SKM-1 (cell line): Measurements from ENCODE around the gene GNB1.

Experiments
- DNase-seq: peaks from one replicate; lab custom pipeline; 2025; ENCODE audit not compliant: unreplicated experiment; lab: John Stamatoyannopoulos, UW

Gene GNB1

DNA sequence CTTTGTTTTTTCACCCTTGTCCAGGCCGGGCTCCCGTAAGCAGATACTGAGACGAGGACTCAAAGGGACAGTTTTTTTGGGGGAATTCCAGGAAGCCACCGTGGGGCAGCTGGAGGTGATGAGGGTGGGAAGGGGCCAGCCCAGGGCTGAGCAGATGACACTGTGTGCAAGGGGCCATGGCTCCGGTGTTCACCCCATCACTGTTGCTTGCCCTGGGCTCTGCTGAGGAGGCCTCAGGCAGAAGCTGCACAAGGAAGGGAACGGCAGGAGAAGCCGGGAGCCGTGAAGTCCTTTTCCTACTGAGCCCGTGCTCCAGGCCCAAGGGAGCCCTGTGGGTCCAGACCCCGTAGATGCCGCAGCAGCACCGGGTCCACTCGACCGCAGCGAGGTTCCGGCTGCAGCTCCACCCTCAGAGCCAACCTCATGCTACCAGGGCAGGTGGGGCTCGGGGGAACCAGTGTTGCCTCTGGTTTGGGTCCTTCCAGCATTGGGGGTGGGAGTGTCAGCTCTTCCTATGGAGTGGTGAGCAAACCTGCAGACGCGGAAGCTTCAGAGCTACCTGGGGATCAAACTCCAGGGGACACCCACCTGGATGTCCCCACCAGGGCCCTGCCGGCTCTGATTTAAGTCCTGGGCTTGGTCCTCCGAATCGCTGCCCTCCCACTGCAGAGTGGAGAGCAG lies 19.9 kb upstream of the GNB1 start:
- DNase-seq: no peak

DNA sequence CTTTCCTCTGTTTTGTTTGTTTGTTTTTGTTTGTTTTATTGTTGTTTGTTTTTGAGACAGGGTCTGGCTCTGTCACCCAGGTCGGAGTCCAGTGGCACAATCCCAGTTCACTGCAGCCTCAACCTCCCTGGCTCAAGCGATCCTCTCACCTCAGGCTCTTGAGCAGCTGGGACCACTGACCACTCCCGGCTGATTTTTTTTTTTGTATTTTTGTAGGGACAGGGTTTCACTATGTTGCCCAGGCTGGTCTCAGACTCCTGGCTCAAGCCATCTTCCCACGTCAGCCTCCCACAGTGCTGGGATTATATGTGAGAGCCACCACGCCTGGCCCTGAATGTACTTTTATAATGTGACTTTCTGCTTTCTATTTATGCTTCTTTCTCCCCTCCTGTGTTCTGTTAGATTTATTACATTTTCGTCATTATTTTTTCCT lies 19.2 kb upstream of the GNB1 start:
- no peak for DNase-seq

DNA sequence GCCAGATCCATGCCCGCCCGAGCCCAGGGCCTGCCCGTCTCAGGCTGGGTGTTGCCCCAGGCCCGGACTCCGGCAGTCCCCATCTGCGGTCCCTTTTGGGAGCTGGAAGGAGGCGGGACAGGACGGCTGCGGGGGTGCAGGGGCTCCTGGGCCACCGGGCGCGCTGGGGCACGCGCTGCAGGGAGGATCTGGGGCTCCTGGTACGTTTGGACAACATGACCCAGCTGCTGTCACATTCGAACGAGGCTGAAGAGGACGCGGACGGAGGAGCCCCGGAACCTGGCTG lies 17.6 kb upstream of the GNB1 start:
- DNase-seq: no peak

DNA sequence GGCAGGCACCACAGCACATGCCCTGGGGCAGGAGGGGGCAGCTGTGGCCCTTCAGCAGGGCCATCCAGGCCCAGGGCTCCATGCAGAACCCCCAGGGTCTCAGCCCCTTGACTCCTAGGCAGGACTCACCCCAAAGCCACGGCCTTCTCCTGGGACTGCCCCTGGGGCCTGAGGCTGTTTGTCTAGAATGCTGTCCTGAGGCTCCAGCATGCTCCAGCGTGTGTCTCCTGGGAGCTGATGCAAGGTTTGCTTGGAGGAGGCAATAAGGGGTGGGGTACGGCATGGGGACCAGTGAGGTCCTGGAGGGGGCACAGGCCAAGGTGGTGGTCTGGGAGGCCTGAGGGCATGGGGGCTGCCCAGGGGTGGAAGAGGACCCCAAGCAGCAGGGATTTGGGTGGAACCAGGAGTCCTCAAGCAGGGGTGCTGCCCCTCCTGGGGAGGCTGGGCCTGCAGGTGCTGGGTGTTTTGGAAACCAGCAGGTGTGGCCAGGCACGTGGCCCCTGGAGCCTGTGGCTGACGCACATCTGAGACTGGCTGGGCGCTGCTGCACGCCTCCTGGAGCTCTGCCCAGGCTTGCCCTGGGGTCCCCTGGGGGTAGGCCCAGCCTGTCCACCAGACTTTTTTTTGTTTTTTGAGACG lies 16.3 kb upstream of the GNB1 start:
- DNase-seq: no peak

DNA sequence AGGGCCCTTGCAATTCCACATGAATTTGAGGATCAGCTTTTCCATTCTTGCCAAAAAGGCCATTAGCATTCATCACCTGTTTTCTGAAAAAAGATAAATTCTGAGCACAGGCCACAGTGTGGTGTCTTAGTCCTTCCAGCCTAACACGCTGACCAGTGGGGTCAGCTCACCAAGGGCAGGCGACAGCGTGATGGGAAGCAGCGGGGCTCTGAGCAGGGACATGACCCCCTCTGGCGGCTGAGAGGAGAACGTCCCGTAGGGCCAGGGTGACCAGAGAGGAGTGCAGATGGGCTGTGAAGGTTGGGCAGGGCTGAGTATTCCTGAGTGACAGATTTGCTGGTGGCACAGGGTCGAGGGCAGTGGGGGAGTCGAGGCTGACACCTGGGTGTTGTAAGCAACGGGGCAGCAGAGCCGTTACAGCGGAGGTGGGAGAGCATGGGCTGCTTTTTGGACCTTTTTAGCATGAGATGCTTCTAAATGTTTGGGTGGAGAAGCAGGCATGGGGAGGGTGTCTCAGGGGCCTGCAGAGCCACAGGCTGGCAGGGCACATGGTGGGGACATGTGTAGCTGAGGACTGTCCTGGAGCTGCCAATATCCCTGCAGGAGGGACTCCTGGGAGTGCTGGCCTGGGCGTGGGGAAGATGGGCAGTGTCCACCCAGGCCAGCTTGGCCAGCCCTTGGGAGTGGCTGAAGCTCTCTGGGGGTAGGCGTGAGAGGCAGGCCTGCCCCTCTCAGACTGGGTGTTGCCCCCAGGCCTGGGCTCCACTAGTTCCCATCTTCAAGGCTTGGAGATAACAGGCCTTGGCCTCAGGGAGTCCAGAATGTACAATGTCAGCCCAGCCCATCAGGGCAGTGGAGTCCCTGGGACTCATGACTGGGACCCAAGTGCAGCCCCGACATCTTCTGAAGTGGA lies 15.6 kb upstream of the GNB1 start:
- DNase-seq: peak; percentile 75

DNA sequence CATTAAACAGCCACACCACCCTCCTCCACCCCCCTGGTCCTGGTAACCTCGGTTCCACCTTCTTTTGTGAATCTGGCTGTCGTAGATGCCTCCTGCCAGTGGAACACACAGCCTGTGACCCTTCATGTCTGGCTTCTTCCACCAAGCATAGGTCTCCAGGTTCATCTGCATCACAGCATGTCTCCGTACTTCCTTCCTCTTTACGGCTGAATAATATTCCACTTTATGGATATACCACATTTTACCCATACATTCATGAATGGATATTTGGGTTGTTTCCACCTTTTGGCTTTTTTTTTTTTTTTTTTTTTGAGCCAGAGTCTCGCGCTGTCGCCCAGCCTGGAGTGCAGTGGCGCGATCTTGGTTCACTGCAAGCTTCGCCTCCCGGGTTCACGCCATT lies 12.3 kb upstream of the GNB1 start:
- no peak for DNase-seq

DNA sequence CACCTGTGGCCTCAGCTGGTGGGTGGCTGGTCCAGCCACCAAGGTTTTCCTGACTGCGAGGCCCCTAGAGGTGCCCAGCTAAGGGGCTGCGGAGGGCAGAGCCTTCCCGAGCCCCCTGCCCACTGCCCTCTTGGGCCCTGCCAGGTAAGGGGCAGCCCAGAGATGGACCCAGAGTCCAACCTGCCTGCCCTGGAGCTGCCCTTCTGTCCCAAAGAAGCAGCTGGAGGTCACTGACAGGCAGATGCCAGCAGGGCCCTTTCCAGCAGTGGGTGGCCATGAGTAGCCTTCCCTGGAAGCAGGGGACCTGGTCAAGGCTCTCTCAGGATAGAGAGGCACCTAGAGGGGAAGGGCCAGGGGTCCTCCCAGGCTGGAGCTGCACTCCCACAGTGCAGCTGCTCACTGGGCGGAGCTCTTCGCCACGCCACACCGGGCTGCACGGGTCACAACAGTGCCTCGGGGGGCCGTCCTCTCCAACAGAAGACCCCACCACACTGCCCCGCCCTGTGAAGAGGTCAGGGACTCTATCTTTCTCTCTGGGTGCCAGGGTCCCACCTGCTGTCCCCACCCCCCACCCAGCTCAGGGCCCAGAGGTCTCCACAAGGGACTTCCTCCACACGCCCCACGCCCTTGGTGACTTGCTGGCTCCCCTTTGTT lies 10.9 kb upstream of the GNB1 start:
- DNase-seq: no peak

DNA sequence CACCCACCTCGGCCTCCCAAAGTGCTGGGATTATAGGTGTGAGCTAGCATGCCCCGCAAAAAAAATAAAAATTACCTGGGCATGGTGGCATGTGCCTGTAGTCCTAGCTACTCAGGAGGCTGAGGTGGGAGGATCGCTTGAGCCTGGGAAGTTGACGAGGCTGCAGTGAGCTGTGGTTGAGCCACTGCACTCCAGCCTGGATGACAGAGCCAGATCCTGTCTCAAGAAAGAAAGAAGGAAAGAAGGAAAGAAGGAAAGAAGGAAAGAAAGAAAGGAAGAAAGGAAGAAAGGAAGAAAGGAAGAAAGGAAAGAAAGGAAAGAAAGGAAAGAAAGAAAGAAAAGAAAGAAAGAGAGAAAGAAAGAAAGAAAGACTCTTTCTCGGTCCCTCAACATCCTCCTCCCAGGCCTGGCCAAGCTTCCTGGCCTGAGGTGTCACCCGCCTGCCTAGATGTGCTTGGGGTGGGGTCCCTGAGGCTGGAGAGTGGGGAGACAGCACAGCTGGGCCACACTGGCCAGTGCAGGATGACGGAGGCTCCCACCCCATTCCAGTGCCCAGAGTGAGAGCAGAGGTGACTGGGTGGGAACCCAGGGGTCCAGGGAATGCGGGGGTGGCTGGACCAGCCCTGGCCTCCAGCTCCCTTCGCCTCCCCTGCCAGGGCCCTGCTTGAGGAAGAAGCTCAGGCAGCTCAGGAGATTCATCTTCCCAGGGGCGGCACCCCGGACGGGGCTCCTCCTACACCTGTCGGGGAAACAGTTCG lies 10.2 kb upstream of the GNB1 start:
- no peak for DNase-seq

DNA sequence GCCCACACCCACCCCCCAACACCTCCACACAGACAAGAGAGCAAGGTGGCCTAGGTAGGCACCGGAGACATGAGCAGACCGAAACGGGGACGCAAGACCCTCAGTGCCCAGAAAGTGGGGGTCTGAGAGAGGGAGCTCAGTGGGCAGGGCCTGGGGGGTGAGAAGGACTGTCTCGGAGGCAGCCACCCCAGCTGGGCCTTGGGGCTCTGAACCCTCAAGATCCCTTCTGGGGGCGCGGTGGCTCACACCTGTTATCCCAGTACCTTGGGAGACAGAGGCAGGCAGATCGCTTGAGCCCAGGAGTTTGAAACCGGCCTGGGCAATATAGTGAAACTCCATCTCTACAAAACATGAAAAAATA lies 9.1 kb upstream of the GNB1 start:
- DNase-seq: no peak

DNA sequence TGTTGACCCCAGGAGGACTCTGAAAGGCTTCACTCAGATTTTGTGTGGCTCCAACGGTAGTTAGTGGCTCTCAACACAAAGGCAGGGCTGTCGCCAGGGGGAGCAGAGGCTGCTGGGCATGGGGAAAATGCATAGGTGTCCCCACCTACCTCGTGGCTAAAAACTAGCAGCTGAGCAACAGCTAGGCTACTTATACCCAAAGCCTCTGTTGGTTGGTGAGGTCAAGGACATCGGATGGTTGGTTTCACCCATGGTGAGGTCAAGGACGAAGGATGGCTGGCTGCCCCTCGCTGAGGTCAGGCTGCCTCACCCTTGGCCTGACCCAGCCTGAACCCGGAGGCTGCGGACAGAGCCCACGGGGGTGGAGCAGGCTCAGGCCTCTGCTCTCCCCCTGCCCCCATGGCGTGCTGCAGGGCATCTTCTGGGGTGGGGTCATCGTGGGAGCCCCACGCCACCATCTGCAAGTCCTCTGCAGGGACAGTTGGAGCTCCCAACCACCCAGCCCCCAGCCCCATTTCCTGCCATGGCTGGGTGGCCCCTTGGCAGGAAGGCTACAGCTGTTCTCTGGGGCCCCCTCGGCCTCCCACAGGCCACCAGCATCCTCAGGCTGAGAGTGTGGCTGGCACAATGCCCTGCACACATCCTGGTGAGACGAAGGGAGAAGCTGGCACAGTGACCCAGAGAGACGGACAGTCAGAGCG lies 8.5 kb upstream of the GNB1 start:
- no peak for DNase-seq

DNA sequence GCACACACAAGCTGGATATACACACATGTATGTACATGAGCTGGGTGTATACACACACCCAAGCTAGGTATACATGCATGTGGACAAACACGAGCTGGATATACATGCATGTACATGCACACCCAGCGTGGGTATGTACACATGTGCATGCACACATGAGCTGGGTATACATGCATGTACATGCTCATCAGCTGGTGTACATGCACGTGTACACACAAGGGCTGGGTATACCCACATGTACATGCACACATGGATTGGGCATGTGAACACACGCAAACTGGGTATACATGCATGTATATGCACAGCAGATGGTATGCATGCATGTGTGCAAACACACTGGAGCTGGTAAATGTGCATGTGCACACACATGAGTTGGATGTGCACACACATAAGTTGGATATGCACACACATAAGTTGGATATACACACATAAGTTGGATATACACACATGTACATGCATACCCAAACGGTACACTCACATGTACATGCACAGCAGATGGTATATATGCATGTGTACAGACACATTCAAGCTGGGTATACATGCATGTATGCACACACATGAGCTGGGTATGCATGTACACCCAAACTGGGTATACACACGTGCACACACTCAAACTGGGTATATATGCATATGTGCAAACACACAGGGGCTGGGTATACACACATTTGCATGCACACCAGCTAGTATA lies 7.5 kb upstream of the GNB1 start:
- no peak for DNase-seq

DNA sequence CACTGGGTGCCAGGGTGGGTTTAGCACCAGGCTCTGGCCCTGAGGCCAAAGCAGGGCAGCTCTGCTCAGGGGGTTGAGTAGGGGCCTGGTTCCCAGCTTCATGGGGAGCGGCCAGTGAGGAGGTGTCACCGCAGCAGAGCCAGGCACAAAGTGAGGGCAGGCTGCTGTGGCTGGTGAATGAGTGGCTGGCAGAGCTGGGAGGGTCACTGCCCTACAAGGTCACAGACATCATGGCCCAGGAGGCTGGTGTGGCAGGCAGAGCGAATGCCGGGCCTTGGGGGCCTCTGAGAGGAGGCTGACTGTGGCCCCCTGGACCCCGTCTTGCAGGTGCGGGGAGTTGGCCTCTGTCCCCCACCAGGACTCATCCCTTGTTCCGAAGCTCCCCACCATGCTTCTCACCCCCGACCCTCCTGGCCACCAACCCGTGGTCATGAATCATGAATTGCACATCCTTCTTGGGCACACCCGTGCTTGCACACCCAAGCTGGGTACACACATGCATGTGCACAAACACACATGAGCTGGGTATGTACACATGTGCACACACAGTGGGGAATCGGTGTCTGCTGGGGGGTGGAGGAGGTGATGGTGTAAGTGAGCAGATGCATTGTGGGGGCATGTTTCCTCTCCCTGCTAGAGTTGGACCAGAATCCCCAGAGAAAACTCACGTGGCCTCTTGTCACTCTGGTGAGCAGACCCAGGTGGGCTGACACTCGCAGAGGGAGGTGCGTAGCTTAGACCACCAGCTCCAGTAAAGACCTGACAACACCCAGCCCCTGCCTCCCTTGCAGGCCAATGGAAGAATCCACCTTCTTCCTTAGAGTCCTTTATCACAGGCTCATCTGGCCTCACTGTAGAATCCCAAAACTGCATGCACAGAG lies 4.8 kb upstream of the GNB1 start:
- DNase-seq: no peak

DNA sequence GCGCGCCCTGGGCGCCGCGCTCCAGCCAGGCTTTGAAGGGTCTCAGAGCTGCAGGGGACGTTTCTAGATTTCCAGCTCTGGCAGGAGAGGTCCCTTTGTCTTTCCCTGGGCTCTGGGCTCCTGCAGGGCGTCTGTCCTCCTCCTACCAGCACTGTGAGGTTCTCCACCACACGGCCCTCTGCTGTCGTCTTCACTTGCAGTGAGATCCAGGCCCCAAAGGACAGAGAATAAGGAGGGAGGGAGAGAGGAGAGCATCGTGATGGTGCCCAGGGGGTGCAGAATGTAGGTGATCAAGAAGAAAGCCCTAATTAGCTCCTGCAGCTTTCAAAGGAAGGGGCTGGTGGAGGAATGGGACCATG lies 4.2 kb upstream of the GNB1 start:
- DNase-seq: no peak

DNA sequence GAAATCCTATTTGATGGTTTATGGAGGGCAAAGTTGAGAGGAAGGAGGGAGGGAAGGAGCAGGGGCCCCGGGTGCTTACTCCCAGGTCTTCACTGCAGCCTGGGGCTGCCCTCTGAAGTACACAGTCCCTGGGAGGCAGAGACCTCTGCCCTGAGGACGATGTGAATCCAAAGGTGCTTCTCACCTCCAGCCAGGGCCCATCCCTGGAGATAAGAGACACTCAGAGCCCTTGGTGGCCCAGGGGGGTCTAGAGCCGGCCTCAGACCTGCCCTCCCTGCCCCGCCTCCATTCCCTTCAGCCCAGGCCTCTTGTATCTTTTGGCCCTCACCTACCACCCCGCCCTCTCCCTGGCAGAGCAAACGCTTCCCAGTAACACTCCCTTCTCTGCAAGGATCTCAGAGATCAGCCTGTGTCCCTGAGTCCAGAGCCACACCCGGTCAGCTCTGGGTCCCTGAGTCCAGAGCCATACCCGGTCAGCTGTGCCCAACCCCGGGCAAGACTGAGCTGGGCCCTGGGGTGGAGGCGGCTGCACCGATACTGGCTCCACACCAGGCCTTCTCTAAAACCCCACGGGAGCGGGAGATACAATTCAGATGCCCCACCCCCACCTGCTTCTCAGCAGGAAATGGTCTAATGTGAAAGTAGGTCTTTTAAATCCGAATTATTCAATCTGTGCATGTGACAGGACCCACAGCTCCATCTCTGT lies 3.6 kb upstream of the GNB1 start:
- no peak for DNase-seq

DNA sequence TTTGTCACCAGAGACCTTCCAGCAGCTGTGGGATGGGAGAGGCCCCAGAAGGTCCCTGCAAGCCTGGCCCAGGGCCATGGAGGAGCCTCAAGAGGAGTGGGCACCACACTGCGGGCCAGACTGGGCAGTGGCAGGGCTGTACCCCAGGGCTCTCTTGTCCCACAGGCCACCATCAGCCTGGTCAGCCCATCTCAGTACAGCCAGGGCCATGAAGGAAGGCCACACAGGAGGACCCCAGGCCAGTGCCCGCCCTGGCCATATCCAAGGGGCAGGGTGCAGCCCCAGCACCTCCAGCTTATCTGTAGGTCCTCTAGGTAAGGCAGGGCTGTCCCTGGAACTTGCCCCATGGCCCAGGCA lies 3.1 kb upstream of the GNB1 start:
- DNase-seq: no peak

DNA sequence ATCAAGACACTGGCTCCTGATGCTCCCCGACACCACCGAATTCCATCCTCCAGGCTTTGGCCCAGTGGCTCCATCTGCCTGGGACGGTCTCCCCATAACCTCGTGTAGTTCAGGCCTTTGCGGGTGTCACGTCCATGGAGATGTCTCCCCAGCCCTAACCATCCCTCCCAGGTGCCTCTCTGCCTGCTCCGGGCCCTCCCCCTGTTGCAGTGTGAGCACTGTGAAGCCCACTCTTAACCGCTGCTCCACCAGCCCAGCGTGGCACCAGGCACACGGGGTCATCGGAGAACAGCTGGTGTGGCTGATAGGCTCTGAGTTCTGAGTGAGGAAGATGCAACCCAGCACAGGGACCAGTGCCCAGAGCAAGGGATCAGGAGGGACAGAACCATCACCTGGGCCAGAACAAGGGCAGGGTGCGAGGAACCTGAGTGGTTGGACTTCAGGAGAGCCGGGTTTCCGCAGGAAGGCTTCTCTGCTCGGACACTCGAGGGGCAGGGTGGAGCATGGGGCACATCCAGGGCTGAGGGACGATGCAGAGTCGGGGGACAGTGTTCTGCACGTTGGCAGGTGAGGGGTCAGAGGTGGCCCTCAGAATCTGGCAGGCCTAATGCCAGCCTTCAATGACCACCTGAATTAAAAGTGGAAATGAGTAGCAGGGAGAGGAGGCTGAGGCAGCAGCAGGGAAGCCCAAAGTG lies 2.6 kb upstream of the GNB1 start:
- no peak for DNase-seq

DNA sequence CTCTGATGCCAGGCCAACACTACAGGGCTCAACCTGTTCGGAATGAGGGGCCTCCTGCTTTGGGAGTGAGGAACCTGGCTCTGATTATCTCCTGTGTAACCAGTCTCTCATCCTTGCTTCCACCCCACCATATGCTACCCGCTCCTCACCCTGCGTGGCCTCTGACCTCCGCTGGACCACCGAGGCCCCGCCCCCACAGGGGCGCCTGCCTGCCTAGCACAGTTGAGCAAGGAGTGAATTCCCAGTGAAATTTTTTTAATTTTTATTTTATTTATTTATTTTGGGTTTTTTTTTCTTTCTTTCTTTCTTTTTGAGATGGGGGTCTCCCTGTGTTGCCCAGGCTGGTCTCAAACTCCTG lies 1.9 kb upstream of the GNB1 start:
- DNase-seq: no peak
